IMR-90 (cell line): Measurements from ENCODE around the gene CDK14. TPM values are rescaled to one million over a fixed set of nuclear protein-coding genes. Genes with fewer than 3 reads are reported as not detected.

ENCODE experiments used
- ATAC-seq: fragments of 200-7000 bp; cut with Tn5 transposase; 2 replicates; pipeline ENCODE4 v1.9.1; 2020; ENCODE audit warnings: low read depth, mild to moderate bottlenecking, moderate library complexity
- BruUV-seq: library from RNA; stranded (reverse); fragments of 400-500 nt; replicated peaks from 2 replicates; lab custom pipeline; 2021; lab: Mats Ljungman, UMichigan
- CTCF ChIA-PET: fragments of 300-600 bp; formaldehyde crosslinking; extraction: SDS; loops from one replicate; lab custom pipeline; 2021; ENCODE audit warnings: antibody characterized with exemption; lab: Yijun Ruan, JAX
- POLR2A ChIA-PET: fragments of 300-600 bp; sonication (Branson Sonifier 250); formaldehyde crosslinking; loops from one replicate; lab custom pipeline; 2022; ENCODE audit warnings: antibody characterized with exemption; ENCODE audit not compliant: unreplicated experiment; lab: Charles Lee
- DNase-seq: peaks from one replicate; pipeline ENCODE4 v3.0.0; 2013
- H2AFZ ChIP-seq: replicated peaks from 2 replicates; pipeline ENCODE3; 2013; ENCODE audit warnings: low read length, mild to moderate bottlenecking; ENCODE audit not compliant: poor library complexity
- H2AK5ac ChIP-seq: 2 replicates; pipeline ENCODE4 v1.6.1; 2013; ENCODE audit warnings: low read depth, low read length, inconsistent platforms
- H2AK9ac ChIP-seq: replicated peaks from 2 replicates; pipeline ENCODE3; 2013; ENCODE audit warnings: mild to moderate bottlenecking, low read depth, low read length, moderate library complexity; ENCODE audit not compliant: poor library complexity
- H2BK120ac ChIP-seq: 2 replicates; pipeline ENCODE4 v1.6.1; 2013; ENCODE audit warnings: low read depth, low read length, inconsistent platforms
- H2BK15ac ChIP-seq: 3 replicates; pipeline ENCODE4 v1.6.1; 2013; ENCODE audit warnings: low read depth, low read length, inconsistent platforms
- H2BK20ac ChIP-seq: 2 replicates; pipeline ENCODE4 v1.6.1; 2013; ENCODE audit warnings: low read depth, mild to moderate bottlenecking, inconsistent platforms, low read length, moderate library complexity
- H2BK5ac ChIP-seq: 2 replicates; pipeline ENCODE4 v1.6.1; 2013; ENCODE audit warnings: mild to moderate bottlenecking, low read depth, low read length, inconsistent platforms; ENCODE audit not compliant: poor library complexity, severe bottlenecking
- H3K14ac ChIP-seq: replicated peaks from 2 replicates; pipeline ENCODE4 v1.6.1; 2013; ENCODE audit warnings: low read depth, low read length, inconsistent platforms
- H3K18ac ChIP-seq: 2 replicates; pipeline ENCODE4 v1.6.1; 2013; ENCODE audit warnings: low read depth, low read length, control low read depth
- H3K23ac ChIP-seq: 2 replicates; pipeline ENCODE4 v1.6.1; 2013; ENCODE audit warnings: low read depth, low read length, inconsistent platforms
- H3K27ac ChIP-seq: 2 replicates; pipeline ENCODE4 v1.5.1; 2013; ENCODE audit warnings: mild to moderate bottlenecking, control low read depth, low read length; ENCODE audit not compliant: insufficient read depth
- H3K27me3 ChIP-seq: 2 replicates; pipeline ENCODE4 v1.6.1; 2013; ENCODE audit warnings: low read length; ENCODE audit not compliant: control insufficient read depth, insufficient read depth
- H3K36me3 ChIP-seq: 2 replicates; pipeline ENCODE4 v1.6.1; 2013; ENCODE audit warnings: low read length, mixed read lengths; ENCODE audit not compliant: control insufficient read depth, insufficient read depth
- H3K4ac ChIP-seq: 2 replicates; pipeline ENCODE4 v1.6.1; 2013; ENCODE audit warnings: low read depth, low read length, inconsistent platforms
- H3K4me1 ChIP-seq: 2 replicates; pipeline ENCODE4 v1.6.1; 2013; ENCODE audit warnings: low read length, mixed read lengths; ENCODE audit not compliant: control insufficient read depth, insufficient read depth
- H3K4me2 ChIP-seq: 2 replicates; pipeline ENCODE4 v1.6.1; 2013; ENCODE audit warnings: low read depth, mild to moderate bottlenecking, control low read depth, low read length, moderate library complexity
- H3K4me3 ChIP-seq: 2 replicates; pipeline ENCODE4 v1.5.1; 2013; ENCODE audit warnings: low read depth, mild to moderate bottlenecking, control low read depth, low read length, moderate library complexity; ENCODE audit not compliant: insufficient read depth
- H3K56ac ChIP-seq: 2 replicates; pipeline ENCODE4 v1.6.1; 2013; ENCODE audit warnings: low read length, inconsistent platforms; ENCODE audit not compliant: insufficient read depth; ENCODE audit errors: extremely low read depth
- H3K79me1 ChIP-seq, 2 experiments: 2 replicates each; pipeline ENCODE4 v1.6.1; 2013; ENCODE audit warnings: low read length in 2 of 2, inconsistent platforms in 1 of 2, low read depth in 1 of 2
- H3K9ac ChIP-seq: 2 replicates; pipeline ENCODE4 v1.6.1; 2013; ENCODE audit warnings: low read depth, low read length, control low read depth
- H3K9me1 ChIP-seq: 2 replicates; pipeline ENCODE4 v1.6.1; 2013; ENCODE audit warnings: low read length, inconsistent platforms; ENCODE audit not compliant: insufficient read depth
- H3K9me3 ChIP-seq: 2 replicates; pipeline ENCODE4 v1.6.1; 2013; ENCODE audit warnings: low read length; ENCODE audit not compliant: control insufficient read depth, insufficient read depth
- H4K20me1 ChIP-seq: 2 replicates; pipeline ENCODE4 v1.6.1; 2013; ENCODE audit warnings: low read length, inconsistent platforms; ENCODE audit not compliant: insufficient read depth
- H4K5ac ChIP-seq: 2 replicates; pipeline ENCODE4 v1.6.1; 2013; ENCODE audit warnings: mild to moderate bottlenecking, low read depth, low read length, control low read depth
- H4K8ac ChIP-seq, 2 experiments: 2 replicates each; pipeline ENCODE4 v1.6.1; 2013; ENCODE audit warnings: low read depth in 2 of 2, low read length in 2 of 2, control low read depth in 1 of 2, inconsistent platforms in 1 of 2
- H4K91ac ChIP-seq: 2 replicates; pipeline ENCODE4 v1.6.1; 2013; ENCODE audit warnings: low read depth, low read length, inconsistent platforms; ENCODE audit not compliant: insufficient read depth
- NFE2L2 ChIP-seq: fragments of 150-350 bp; IDR thresholded peaks from 2 replicates; pipeline ENCODE4 v1.6.1; 2016; ENCODE audit warnings: low read depth, mild to moderate bottlenecking, low read length
- RCOR1 ChIP-seq: IDR thresholded peaks from 2 replicates; pipeline ENCODE4 v1.6.1; 2012; ENCODE audit warnings: mild to moderate bottlenecking, low read length, improper control_type of control experiment; ENCODE audit not compliant: insufficient replicate concordance
- SMC3 ChIP-seq: fragments of 150-350 bp; IDR thresholded peaks from 2 replicates; pipeline ENCODE4 v1.6.1; 2016; ENCODE audit warnings: low read depth, mild to moderate bottlenecking, antibody characterized with exemption, low read length, moderate library complexity
- WGBS, 2 experiments: methylation state at CpG; one replicate each; pipeline versions ENCODE4 v1.1.5 to v1.1.7; 2013; ENCODE audit warnings: missing lambda C conversion rate in 2 of 2; ENCODE audit not compliant: insufficient read length in 1 of 2; ENCODE audit errors: extremely low coverage in 2 of 2; 5-methylcytosine and 5-hydroxymethylcytosine counted together
- dilution Hi-C: fragments of 300-500 bp; cut with HindIII; formaldehyde crosslinking; loops from one replicate; pipeline ENCODE4 v1.14.3; 2018; ENCODE audit warnings: low sequenced_read_pairs; ENCODE audit not compliant: unreplicated experiment
- in situ Hi-C: fragments of 300-500 bp; cut with MboI; formaldehyde crosslinking; loops from 3 replicates; pipeline ENCODE4 v1.14.3; 2019; ENCODE audit warnings: low sequenced_read_pairs, inconsistent platforms, mixed read lengths
- intact Hi-C: fragments of 100-400 bp; cut with micrococcal nuclease; formaldehyde crosslinking; loops from 2 replicates; pipeline ENCODE4 v1.10.0; 2022
- polyA plus RNA-seq, 3 experiments: library from polyadenylated mRNA; depleted of rRNA; stranded (reverse); fragments of >200 nt; gene quantifications; 2 replicates each; pipeline ENCODE4 v1.2.3, GENCODE V29; 2012; ENCODE audit warnings: low replicate concordance in 1 of 3
- total RNA-seq: library from RNA; depleted of rRNA; stranded (reverse); fragments of >200 nt; gene quantifications from 2 replicates; pipeline ENCODE4 v1.2.3, GENCODE V29; 2012

The CDK14 gene
- total and polyA plus RNA-seq, 2 of the 4 experiments (the other 2 are of a cell fraction), result 10.1 to 29.6 TPM

DNA sequence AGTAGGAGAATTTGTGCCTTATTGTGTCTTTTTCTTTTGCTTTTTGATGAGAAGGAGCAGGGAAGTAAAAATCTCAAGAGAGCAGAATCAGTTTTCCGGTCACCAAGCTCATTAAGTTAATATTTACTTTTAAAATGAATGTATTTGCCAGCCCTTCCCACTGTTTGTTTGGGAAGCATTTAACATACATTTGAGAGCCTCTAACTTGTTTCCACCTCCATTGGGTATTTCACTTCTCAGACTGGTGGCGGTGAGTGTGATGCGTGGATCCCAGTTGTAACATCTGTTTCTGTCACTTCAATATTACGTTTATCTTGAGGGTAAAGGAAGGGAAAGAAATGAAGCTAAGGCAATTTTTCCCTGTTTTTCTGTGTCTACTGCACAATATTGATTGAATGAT is 22.8 kb downstream of the CDK14 start:
- Histone ChIP-seq H2BK15ac (no peak overlapping the region), H3K27ac (no peak overlapping the region), H3K9me3 (no peaks in the 10 kb centered on the region), H3K79me1 (peaks cover 17 to 33% of the 10 kb centered on the region in 2 experiments), H3K18ac (no peak overlapping the region), H2AFZ (no peak overlapping the region), H3K23ac (no peak overlapping the region), H4K20me1 (no peaks in the 10 kb centered on the region), H4K8ac (peak overlapping the region in 1 of 2 experiments; percentile 27; a peak in 1 of 4 replicates), H3K27me3 (no peaks in the 10 kb centered on the region), H3K9ac (no peak overlapping the region), H3K4me3 (no peak overlapping the region), H3K4me2 (no peak overlapping the region), H4K5ac (no peak overlapping the region), H3K4me1 (peaks cover 4% of the 10 kb centered on the region), H3K14ac (no peak overlapping the region), H3K36me3 (no peaks in the 10 kb centered on the region), H3K4ac (no peak overlapping the region), H2BK5ac (no peak overlapping the region), H4K91ac (no peak overlapping the region), H3K56ac (no peak overlapping the region), H2AK9ac (no peak overlapping the region), H3K9me1 (no peaks in the 10 kb centered on the region), H2BK20ac (no peak overlapping the region), H2BK120ac (no peak overlapping the region), H2AK5ac (no peak overlapping the region)
- TF ChIP-seq SMC3 (no peak), RCOR1 (no peak), NFE2L2 (no peak)
- ATAC-seq, result no peak
- DNase-seq, result no peak
- in situ Hi-C loops (no loop called here), dilution Hi-C loops (no loop called here), intact Hi-C loops (no loop called here)
- CTCF ChIA-PET, result interaction anchor here (1.3 kb wide), 1 partner anchor 10 kb away, joined by 4 read pairs; no protein-coding TSS in a partner anchor
- no CpG with 5 or more reads among the region's 4 CpGs for WGBS, 2 experiments
- no TSS peak for BruUV-seq
- POLR2A ChIA-PET, result no interaction called here
